BLaER1 treated with 17β-estradiol and CSF1 and Interleukin-3, amounts not matched to agents 10 nM and 100 nM (cell line): ENCODE data around the gene P2RX2.

Source experiments
- H3K27ac ChIP-seq, 11 experiments: shearing (Covaris generic); formaldehyde crosslinking; 2 replicates each; pipeline ENCODE4 v1.8.1; 2022
- H3K27me3 ChIP-seq, 11 experiments: shearing (Covaris generic); formaldehyde crosslinking; 2 replicates each; pipeline ENCODE4 v1.8.1; 2022
- H3K36me3 ChIP-seq, 11 experiments: shearing (Covaris generic); formaldehyde crosslinking; 2 replicates each; pipeline ENCODE4 v1.8.1; 2022
- H3K4me1 ChIP-seq, 10 experiments: shearing (Covaris generic); formaldehyde crosslinking; 2 replicates each; pipeline ENCODE4 v1.8.1; 2022
- H3K4me2 ChIP-seq, 11 experiments: shearing (Covaris generic); formaldehyde crosslinking; 2 replicates each; pipeline ENCODE4 v1.8.1; 2022
- H3K4me3 ChIP-seq, 10 experiments: shearing (Covaris generic); formaldehyde crosslinking; 2 replicates each; pipeline ENCODE4 v1.8.1; 2022
- H3K9ac ChIP-seq, 11 experiments: shearing (Covaris generic); formaldehyde crosslinking; 2 replicates each; pipeline ENCODE4 v1.8.1; 2022
- H3K9me3 ChIP-seq, 11 experiments: shearing (Covaris generic); formaldehyde crosslinking; replicated peaks in 1 of 11; 2 replicates each; pipeline ENCODE4 v1.8.1; 2022
- H4K20me1 ChIP-seq, 11 experiments: shearing (Covaris generic); formaldehyde crosslinking; 2 replicates each; pipeline ENCODE4 v1.8.1; 2022
- Cebpa-rat ChIP-seq, 11 experiments: shearing (Covaris generic); IDR thresholded peaks; 2 replicates each; pipeline ENCODE4 v1.8.1; 2022

The P2RX2 gene

DNA sequence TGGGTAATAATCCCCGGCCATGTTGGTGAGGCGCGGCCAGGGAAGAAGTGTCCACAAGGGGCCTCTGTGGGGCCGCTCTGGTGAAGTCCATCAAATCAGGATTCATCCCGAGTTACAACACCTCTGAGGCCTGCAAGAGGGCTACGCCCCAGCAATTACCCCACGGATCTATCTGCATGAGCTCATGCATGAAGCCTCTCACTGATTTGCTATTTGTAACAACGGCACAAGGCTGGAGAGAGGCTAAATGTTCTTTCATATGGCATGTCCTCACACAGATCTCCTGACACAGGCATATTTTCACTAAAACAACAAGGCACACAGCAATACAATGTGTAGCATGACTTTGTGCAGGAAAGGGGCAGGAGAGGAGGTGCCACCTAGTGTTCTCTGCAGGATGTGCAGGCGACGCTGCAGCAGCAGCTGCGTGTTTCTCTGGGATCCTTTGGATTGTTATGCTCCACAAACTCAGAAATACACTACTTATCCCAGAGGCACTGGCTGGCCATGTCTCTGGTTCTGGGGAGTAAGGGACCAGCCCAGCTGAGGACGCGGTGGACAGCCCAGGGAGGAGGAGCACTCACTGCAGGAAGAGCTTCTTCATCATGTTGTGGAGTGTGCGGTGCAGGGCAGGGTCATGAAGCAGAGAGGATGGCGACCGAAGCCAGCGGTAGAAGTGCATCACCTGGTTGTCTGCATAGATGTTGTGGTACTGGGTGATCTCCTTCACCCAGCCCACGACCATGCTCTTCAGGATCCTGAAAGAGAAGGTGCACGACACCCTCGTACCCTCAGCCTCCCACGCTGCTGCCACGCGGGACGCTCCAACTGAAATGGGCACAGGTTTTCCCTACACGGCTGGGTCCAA lies 20.2 kb downstream of the P2RX2 start:
- Histone ChIP-seq H3K4me2 (no peak overlapping the region), H3K4me3 (no peak overlapping the region), H3K27ac (no peak overlapping the region), H3K9ac (no peak overlapping the region), H3K4me1 (peaks cover 0 to 37% (median 25%) of the 10 kb centered on the region in 10 experiments; a peak in 15 of 20 replicates), H3K9me3 (no peaks in the 10 kb centered on the region), H3K27me3 (no peaks in the 10 kb centered on the region), H4K20me1 (peaks cover 0 to 98% (median 47%) of the 10 kb centered on the region in 11 experiments; a peak in 16 of 22 replicates), H3K36me3 (peaks cover 86 to 100% (median 99%) of the 10 kb centered on the region in 11 experiments)
- TF ChIP-seq Cebpa-rat (IDR thresholded peaks at IDR 0.05), result no peak

GRCh38 chr12:132639956-132640520 lies 21.5 kb downstream of the P2RX2 start:
- TF ChIP-seq Cebpa-rat (IDR thresholded peaks at IDR 0.05), result no peak
- Histone ChIP-seq H3K36me3 (peaks cover 79 to 97% (median 95%) of the 10 kb centered on the region in 11 experiments), H3K4me3 (no peak overlapping the region), H4K20me1 (peaks cover 0 to 88% (median 45%) of the 10 kb centered on the region in 11 experiments; a peak in 16 of 22 replicates), H3K4me1 (peaks cover 0 to 37% (median 25%) of the 10 kb centered on the region in 10 experiments; a peak in 15 of 20 replicates), H3K27ac (no peak overlapping the region; a peak in 1 of 22 replicates), H3K4me2 (no peak overlapping the region), H3K9me3 (no peaks in the 10 kb centered on the region), H3K27me3 (no peaks in the 10 kb centered on the region), H3K9ac (no peak overlapping the region; a peak in 1 of 22 replicates)

- no peaks in the 10 kb centered on the region for H3K27me3 ChIP-seq
- H3K4me2 ChIP-seq, result no peak overlapping the region
- H3K4me1 ChIP-seq, result peaks cover 0 to 36% (median 22%) of the 10 kb centered on the region in 10 experiments; a peak in 15 of 20 replicates
- H3K27ac ChIP-seq, result no peak overlapping the region
- peaks cover 0 to 79% (median 44%) of the 10 kb centered on the region in 11 experiments; a peak in 16 of 22 replicates for H4K20me1 ChIP-seq
- peaks cover 74 to 97% (median 94%) of the 10 kb centered on the region in 11 experiments for H3K36me3 ChIP-seq
- no peak for TF ChIP-seq Cebpa-rat (IDR thresholded peaks at IDR 0.05)
- no peak overlapping the region for H3K9ac ChIP-seq
- no peaks in the 10 kb centered on the region for H3K9me3 ChIP-seq
- H3K4me3 ChIP-seq, result no peak overlapping the region
Measured at GRCh38 chr12:132640936-132641335, 22.4 kb downstream of the P2RX2 start.

DNA sequence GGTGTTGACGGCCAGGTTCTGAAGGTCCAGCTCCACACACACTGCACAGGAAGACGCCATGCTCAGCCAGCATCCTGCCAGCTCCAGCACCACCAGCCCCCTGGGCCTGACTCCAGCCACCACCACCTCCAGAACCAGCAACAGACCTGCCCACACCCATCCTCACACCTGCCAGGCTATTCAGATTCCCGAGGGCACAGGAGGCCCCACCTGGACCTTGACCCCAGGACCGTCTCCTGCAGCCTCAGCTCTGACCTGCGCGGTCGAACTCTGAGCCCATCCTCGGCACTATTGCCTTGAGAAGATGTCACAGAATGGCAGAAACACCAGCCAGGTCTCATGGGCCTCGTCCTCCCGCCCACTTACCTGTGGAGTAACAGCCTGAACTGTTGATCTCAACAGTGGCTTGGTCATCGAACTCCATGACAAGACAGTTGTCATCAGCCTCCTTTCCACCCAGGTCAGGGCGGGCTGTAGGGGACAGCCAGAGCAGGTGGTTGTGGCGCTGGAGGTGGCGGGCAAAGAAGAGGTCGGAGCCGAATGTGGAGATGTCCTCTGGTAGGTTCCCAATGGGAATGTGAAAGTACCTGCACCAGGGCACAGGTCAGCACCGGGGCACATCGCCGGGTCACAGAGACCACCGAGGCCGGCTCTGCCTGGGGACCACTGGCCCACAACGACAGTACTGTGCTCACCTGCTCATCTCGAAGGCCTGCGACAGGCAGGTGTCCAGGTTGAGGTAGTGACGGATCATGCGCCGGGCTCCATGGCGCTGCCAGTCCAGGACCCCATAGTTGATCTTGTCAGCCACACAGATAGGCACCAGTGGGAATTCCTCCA lies 23.5 kb downstream of the P2RX2 start:
- H4K20me1 ChIP-seq, result peaks cover 0 to 70% (median 33%) of the 10 kb centered on the region in 11 experiments; a peak in 16 of 22 replicates
- H3K4me3 ChIP-seq, result no peak overlapping the region
- no peaks in the 10 kb centered on the region for H3K9me3 ChIP-seq
- peaks cover 74 to 97% (median 94%) of the 10 kb centered on the region in 11 experiments for H3K36me3 ChIP-seq
- no peak for TF ChIP-seq Cebpa-rat (IDR thresholded peaks at IDR 0.05)
- H3K27ac ChIP-seq, result no peak overlapping the region
- H3K27me3 ChIP-seq, result no peaks in the 10 kb centered on the region
- peaks cover 0 to 27% (median 12%) of the 10 kb centered on the region in 10 experiments; a peak in 15 of 20 replicates for H3K4me1 ChIP-seq
- H3K9ac ChIP-seq, result no peak overlapping the region
- H3K4me2 ChIP-seq, result no peak overlapping the region

DNA sequence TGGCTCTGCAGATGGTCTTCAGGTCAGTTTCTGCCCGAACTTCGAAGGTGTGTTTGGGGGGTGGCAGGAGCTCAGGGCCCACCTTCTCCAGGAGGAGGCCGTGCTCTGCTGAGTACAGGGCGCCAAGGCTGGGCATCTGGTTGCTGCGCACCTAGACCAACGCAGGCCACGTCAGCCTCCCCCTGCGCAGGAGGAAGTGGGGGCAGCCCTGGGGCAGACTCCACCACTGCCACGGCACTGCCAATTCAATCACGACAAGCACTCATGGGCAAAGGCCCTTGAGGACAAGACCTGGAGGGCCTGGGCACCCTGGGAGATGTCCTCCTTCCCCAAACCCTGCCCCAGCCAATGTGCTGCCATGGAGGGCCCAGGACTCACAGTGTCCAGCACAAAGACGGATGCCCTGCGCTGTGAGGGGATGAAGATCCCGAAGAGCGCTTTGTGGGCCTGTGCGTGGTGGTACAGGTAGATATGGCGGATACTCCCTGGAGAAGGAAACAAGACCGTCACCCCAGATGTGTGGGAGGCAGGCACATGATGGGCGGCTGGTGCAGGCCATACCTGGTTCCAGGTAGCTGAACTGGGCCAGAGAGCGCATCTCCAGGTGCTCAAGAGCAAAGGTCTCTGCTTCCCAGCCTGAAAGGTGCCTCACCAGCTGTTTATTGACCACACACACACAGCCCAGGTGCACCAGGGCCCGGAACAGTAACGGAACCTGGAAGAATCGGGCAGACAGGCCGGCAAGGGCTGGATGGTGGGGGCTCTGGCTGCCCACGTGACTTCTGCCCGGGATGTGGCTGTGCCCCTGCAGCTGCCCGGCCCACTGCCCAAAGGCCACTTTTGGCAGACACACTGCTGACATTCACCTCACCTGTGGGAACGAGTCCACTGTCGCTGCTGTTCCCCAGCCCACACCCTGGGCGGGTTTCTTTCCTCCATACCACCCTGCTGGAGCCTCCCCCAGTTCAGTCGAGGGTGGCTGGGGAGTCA lies 24.6 kb downstream of the P2RX2 start:
- Histone ChIP-seq H3K4me2 (no peak overlapping the region), H3K27ac (no peak overlapping the region), H3K9me3 (no peaks in the 10 kb centered on the region), H3K9ac (no peak overlapping the region), H3K4me1 (peaks cover 0 to 17% (median 2%) of the 10 kb centered on the region in 10 experiments; a peak in 7 of 20 replicates), H3K36me3 (peaks cover 74 to 97% (median 94%) of the 10 kb centered on the region in 11 experiments), H3K27me3 (no peaks in the 10 kb centered on the region), H3K4me3 (no peak overlapping the region), H4K20me1 (peaks cover 0 to 68% (median 22%) of the 10 kb centered on the region in 11 experiments; a peak in 15 of 22 replicates)
- no peak for TF ChIP-seq Cebpa-rat (IDR thresholded peaks at IDR 0.05)

DNA sequence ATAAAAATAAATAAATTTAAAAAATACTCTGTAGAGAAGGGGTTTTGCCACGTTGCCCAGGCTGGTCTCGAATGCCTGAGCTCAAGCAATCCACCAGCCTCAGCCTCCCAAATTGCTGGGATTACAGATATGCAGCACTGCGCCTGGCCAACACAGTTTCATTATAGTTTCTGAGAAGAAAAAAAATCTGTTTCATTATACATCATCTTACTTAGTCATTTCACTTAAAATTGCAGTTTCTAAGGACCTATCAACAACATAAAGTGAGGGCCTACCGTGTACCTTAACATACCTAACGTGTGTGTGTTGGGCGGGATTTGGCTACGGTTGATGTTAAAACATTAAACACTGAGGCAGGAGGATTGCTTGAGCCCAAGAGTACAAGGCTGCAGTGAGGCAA lies 28.3 kb downstream of the P2RX2 start:
- Histone ChIP-seq H4K20me1 (peaks cover 0 to 51% (median 0%) of the 10 kb centered on the region in 11 experiments; a peak in 10 of 22 replicates), H3K9ac (no peak overlapping the region), H3K4me1 (no peaks in the 10 kb centered on the region; a peak in 1 of 20 replicates), H3K27ac (no peak overlapping the region), H3K9me3 (no peaks in the 10 kb centered on the region), H3K4me3 (no peak overlapping the region), H3K36me3 (peaks cover 75 to 97% (median 95%) of the 10 kb centered on the region in 11 experiments), H3K4me2 (no peak overlapping the region), H3K27me3 (no peaks in the 10 kb centered on the region)
- TF ChIP-seq Cebpa-rat (IDR thresholded peaks at IDR 0.05), result no peak

- Histone ChIP-seq H3K9ac (no peak overlapping the region), H3K4me3 (no peak overlapping the region), H3K4me2 (no peak overlapping the region), H3K9me3 (no peaks in the 10 kb centered on the region), H3K27me3 (no peaks in the 10 kb centered on the region), H3K36me3 (peaks cover 74 to 97% (median 95%) of the 10 kb centered on the region in 11 experiments), H3K4me1 (no peaks in the 10 kb centered on the region; a peak in 1 of 20 replicates), H4K20me1 (peaks cover 0 to 41% (median 0%) of the 10 kb centered on the region in 11 experiments; a peak in 10 of 22 replicates), H3K27ac (no peak overlapping the region)
- TF ChIP-seq Cebpa-rat (IDR thresholded peaks at IDR 0.05), result no peak
Measured at GRCh38 chr12:132647858-132648257, 29.3 kb downstream of the P2RX2 start.
